Osteocyte (in vitro differentiated cells): ENCODE results near the gene ATG16L2. TPM values are rescaled to one million over a fixed set of nuclear protein-coding genes. Genes with fewer than 3 reads are reported as not detected.
"Not testable (repeated sequence)": the region's sequence is repeated elsewhere in the genome, so short reads cannot be mapped to it uniquely, and the experiment has no call there.

Experiments used
- DNase-seq: peaks from one replicate; pipeline ENCODE4 v3.0.0; 2021; ENCODE audit warnings: mixed read lengths; ENCODE audit not compliant: unreplicated experiment; ENCODE audit errors: extremely low spot score
- H3K27ac Mint-ChIP-seq: one replicate; pipeline ENCODE4 v1.8.0; 2021; ENCODE audit warnings: mild to moderate bottlenecking, mixed read lengths; ENCODE audit not compliant: unreplicated experiment
- H3K27me3 Mint-ChIP-seq: one replicate; pipeline ENCODE4 v1.8.0; 2021; ENCODE audit warnings: mixed read lengths; ENCODE audit not compliant: unreplicated experiment
- H3K36me3 Mint-ChIP-seq: one replicate; pipeline ENCODE4 v1.8.0; 2021; ENCODE audit warnings: mixed read lengths; ENCODE audit not compliant: unreplicated experiment
- H3K4me1 Mint-ChIP-seq: one replicate; pipeline ENCODE4 v1.8.0; 2021; ENCODE audit warnings: mixed read lengths; ENCODE audit not compliant: unreplicated experiment
- H3K4me3 Mint-ChIP-seq: one replicate; pipeline ENCODE4 v1.8.0; 2021; ENCODE audit warnings: mild to moderate bottlenecking, moderate library complexity, mixed read lengths; ENCODE audit not compliant: unreplicated experiment
- H3K9me3 Mint-ChIP-seq: one replicate; pipeline ENCODE4 v1.8.0; 2021; ENCODE audit warnings: mixed read lengths; ENCODE audit not compliant: unreplicated experiment
- CTCF ChIP-seq: fragments of 200-600 bp; sonication (generic); IDR thresholded peaks from 2 replicates; pipeline ENCODE4 v1.5.0; 2021; ENCODE audit warnings: antibody characterized with exemption, mild to moderate bottlenecking, moderate library complexity
- total RNA-seq: library from RNA; stranded (reverse); gene quantifications from 2 replicates; pipeline ENCODE4 v1.2.1, GENCODE V29; 2021

ATG16L2 gene
- total RNA-seq, 1 donor from 2014 or later: 17.1 TPM

GRCh38 chr11:72826942-72827480 is 12.8 kb downstream of the ATG16L2 start:
- Mint-ChIP-seq H3K27ac (no peak overlapping the region), H3K27me3 (no peaks in the 10 kb centered on the region), H3K9me3 (no peaks in the 10 kb centered on the region), H3K4me3 (no peak overlapping the region), H3K36me3 (peaks cover 5% of the 10 kb centered on the region), H3K4me1 (peaks cover 10% of the 10 kb centered on the region)
- DNase-seq: no peak
- TF ChIP-seq CTCF: no peak

GRCh38 chr11:72827656-72828055 is 13.4 kb downstream of the ATG16L2 start:
- not testable (repeated sequence) for H3K4me3 Mint-ChIP-seq, H3K9me3 Mint-ChIP-seq, DNase-seq, H3K27me3 Mint-ChIP-seq, H3K36me3 Mint-ChIP-seq
- H3K4me1 Mint-ChIP-seq: peaks cover 12% of the 10 kb centered on the region
- peak overlapping the region; percentile 40 for H3K27ac Mint-ChIP-seq

- no peak for TF ChIP-seq CTCF
- Mint-ChIP-seq H3K4me3 (no peak overlapping the region), H3K36me3 (peaks cover 5% of the 10 kb centered on the region), H3K27me3 (no peaks in the 10 kb centered on the region), H3K9me3 (no peaks in the 10 kb centered on the region), H3K4me1 (peaks cover 12% of the 10 kb centered on the region), H3K27ac (peak overlapping the region; percentile 40)
- no peak for DNase-seq
Observed at GRCh38 chr11:72828081-72828567, 13.9 kb downstream of the ATG16L2 start.

- peaks cover 5% of the 10 kb centered on the region for H3K36me3 Mint-ChIP-seq
- H3K27ac Mint-ChIP-seq: no peak overlapping the region
- no peaks in the 10 kb centered on the region for H3K9me3 Mint-ChIP-seq
- no peak for TF ChIP-seq CTCF
- peaks cover 12% of the 10 kb centered on the region for H3K4me1 Mint-ChIP-seq
- no peaks in the 10 kb centered on the region for H3K27me3 Mint-ChIP-seq
- no peak overlapping the region for H3K4me3 Mint-ChIP-seq
- no peak for DNase-seq
Observed at GRCh38 chr11:72828692-72829101, 14.5 kb downstream of the ATG16L2 start.

- H3K27ac Mint-ChIP-seq: no peak overlapping the region
- H3K9me3 Mint-ChIP-seq: no peaks in the 10 kb centered on the region
- no peak for TF ChIP-seq CTCF
- no peaks in the 10 kb centered on the region for H3K27me3 Mint-ChIP-seq
- peaks cover 12% of the 10 kb centered on the region for H3K4me1 Mint-ChIP-seq
- DNase-seq: no peak
- no peak overlapping the region for H3K4me3 Mint-ChIP-seq
- H3K36me3 Mint-ChIP-seq: peaks cover 5% of the 10 kb centered on the region
Observed at GRCh38 chr11:72829178-72829577, 15.0 kb downstream of the ATG16L2 start.
